ENCODE results near the gene FGF21. TPM values are rescaled to one million over a fixed set of nuclear protein-coding genes. Genes with fewer than 3 reads are reported as not detected.

FGF21 gene
- not detected for total RNA-seq

GRCh38 chr19:48755084-48755641, at the start of gene FGF21:
TSS of gene FGF21 (plus strand) at chr19:48755524. CDS start at chr19:48756237, 713 bp downstream.

GRCh38 chr19:48719263-48720171, 35.8 kb upstream of the FGF21 start, which contains the start of gene MAMSTR:
TSS of gene MAMSTR (minus strand) at chr19:48719725. CDS start at chr19:48719031, 694 bp downstream.

GRCh38 chr19:48740164-48740972, 15.0 kb upstream of the FGF21 start, which contains the start of gene RASIP1:
TSS of gene RASIP1 (minus strand) at chr19:48740610. CDS start at chr19:48740282, 328 bp downstream.

GRCh38 chr19:48746738-48747575, 8.4 kb upstream of the FGF21 start, which contains the start of gene IZUMO1:
TSS of gene IZUMO1 (minus strand) at chr19:48746909. CDS start at chr19:48745859, 1,050 bp downstream.

GRCh38 chr19:48752496-48753365, 2.6 kb upstream of the FGF21 start, which contains the start of gene FUT1:
TSS of gene FUT1 (minus strand) at chr19:48752641. CDS start at chr19:48751281, 1,360 bp downstream.

Small RNA genes within 50 kb of the gene (small RNA-seq; reads per million reads assigned to genes)
- gene RNU6-317P, result not detected

Other genes starting within 250 kb of the FGF21 start
- gene LMTK3, start 243.7 kb upstream of the FGF21 start, total RNA-seq, result 16.4 TPM
- gene SULT2B1, start 203.4 kb upstream of the FGF21 start, total RNA-seq, result not detected
- not detected for gene SPACA4, start 148.8 kb upstream of the FGF21 start, total RNA-seq
- gene FAM83E, start 140.4 kb upstream of the FGF21 start, total RNA-seq, result not detected
- gene RPL18, start 136.3 kb upstream of the FGF21 start, total RNA-seq, result 1,122 TPM
- 12.5 TPM for gene SPHK2, start 136.0 kb upstream of the FGF21 start, total RNA-seq
- gene DBP, start 118.1 kb upstream of the FGF21 start, total RNA-seq, result 7.6 TPM
- 21.9 TPM for gene CA11, start 109.3 kb upstream of the FGF21 start, total RNA-seq
- not detected for gene NTN5, start 82.5 kb upstream of the FGF21 start, total RNA-seq
- 0.46 TPM for gene FUT2, start 59.6 kb upstream of the FGF21 start, total RNA-seq
- 1.6 TPM for gene MAMSTR, start 35.8 kb upstream of the FGF21 start, total RNA-seq
- 4.8 TPM for gene RASIP1, start 14.9 kb upstream of the FGF21 start, total RNA-seq
- gene IZUMO1, start 8.6 kb upstream of the FGF21 start, total RNA-seq, result not detected
- gene FUT1, start 2.9 kb upstream of the FGF21 start, total RNA-seq, result 10.8 TPM
- 17.1 TPM for gene BCAT2, start 55.5 kb downstream of the FGF21 start, total RNA-seq
- 5.3 TPM for gene HSD17B14, start 81.0 kb downstream of the FGF21 start, total RNA-seq
- 2.3 TPM for gene PLEKHA4, start 113.1 kb downstream of the FGF21 start, total RNA-seq
- 21.5 TPM for gene PPP1R15A, start 116.9 kb downstream of the FGF21 start, total RNA-seq
- gene TULP2, start 143.2 kb downstream of the FGF21 start, total RNA-seq, result 0.46 TPM
- gene NUCB1, start 144.8 kb downstream of the FGF21 start, total RNA-seq, result 69.9 TPM
- 2.3 TPM for gene DHDH, start 178.2 kb downstream of the FGF21 start, total RNA-seq
- gene BAX, start 199.4 kb downstream of the FGF21 start, total RNA-seq, result 15.7 TPM
- 812 TPM for gene FTL, start 209.8 kb downstream of the FGF21 start, total RNA-seq
- gene GYS1, start 237.8 kb downstream of the FGF21 start, total RNA-seq, result 18.9 TPM
- gene RUVBL2, start 238.4 kb downstream of the FGF21 start, total RNA-seq, result 113 TPM

Measured in diencephalon (tissue), 1 donor.